ENCODE measurements around the gene VKORC1L1.
"Not testable (repeated sequence)": the region's sequence is repeated elsewhere in the genome, so short reads cannot be mapped to it uniquely, and the experiment has no call there.

The VKORC1L1 gene

DNA sequence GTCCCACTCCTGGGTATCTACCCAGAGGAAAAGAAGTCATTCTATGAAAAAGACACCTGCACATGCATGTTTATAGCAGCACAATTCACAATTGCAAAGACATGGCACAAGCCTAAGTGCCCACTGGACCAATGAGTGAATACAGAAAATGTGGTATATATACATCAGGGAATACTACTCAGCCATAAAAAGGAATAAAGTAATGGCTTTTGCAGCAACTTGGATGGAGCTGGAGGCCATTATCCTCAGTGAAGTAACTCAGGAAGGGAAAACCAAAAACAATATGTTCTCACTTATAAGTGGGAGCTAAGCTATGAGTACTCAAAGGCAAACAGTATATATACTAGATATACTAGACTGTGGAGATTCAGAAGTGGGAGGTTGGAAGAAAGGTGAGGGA lies 53.7 kb downstream of the VKORC1L1 start:
- in situ Hi-C loops (cut with HindIII; ENCODE audit: low sequenced_read_pairs) = no loop called here
- TF ChIP-seq, protein P1, sequence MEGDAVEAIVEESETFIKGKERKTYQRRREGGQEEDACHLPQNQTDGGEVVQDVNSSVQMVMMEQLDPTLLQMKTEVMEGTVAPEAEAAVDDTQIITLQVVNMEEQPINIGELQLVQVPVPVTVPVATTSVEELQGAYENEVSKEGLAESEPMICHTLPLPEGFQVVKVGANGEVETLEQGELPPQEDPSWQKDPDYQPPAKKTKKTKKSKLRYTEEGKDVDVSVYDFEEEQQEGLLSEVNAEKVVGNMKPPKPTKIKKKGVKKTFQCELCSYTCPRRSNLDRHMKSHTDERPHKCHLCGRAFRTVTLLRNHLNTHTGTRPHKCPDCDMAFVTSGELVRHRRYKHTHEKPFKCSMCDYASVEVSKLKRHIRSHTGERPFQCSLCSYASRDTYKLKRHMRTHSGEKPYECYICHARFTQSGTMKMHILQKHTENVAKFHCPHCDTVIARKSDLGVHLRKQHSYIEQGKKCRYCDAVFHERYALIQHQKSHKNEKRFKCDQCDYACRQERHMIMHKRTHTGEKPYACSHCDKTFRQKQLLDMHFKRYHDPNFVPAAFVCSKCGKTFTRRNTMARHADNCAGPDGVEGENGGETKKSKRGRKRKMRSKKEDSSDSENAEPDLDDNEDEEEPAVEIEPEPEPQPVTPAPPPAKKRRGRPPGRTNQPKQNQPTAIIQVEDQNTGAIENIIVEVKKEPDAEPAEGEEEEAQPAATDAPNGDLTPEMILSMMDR (IDR thresholded peaks at IDR 0.05; ENCODE audit: low read depth, low read length) = no peak
- H3K4me3 ChIP-seq (ENCODE audit: low read depth, low read length) = no peak overlapping the region
- DNase-seq (ENCODE audit: low read depth, low spot score) = no peak

DNA sequence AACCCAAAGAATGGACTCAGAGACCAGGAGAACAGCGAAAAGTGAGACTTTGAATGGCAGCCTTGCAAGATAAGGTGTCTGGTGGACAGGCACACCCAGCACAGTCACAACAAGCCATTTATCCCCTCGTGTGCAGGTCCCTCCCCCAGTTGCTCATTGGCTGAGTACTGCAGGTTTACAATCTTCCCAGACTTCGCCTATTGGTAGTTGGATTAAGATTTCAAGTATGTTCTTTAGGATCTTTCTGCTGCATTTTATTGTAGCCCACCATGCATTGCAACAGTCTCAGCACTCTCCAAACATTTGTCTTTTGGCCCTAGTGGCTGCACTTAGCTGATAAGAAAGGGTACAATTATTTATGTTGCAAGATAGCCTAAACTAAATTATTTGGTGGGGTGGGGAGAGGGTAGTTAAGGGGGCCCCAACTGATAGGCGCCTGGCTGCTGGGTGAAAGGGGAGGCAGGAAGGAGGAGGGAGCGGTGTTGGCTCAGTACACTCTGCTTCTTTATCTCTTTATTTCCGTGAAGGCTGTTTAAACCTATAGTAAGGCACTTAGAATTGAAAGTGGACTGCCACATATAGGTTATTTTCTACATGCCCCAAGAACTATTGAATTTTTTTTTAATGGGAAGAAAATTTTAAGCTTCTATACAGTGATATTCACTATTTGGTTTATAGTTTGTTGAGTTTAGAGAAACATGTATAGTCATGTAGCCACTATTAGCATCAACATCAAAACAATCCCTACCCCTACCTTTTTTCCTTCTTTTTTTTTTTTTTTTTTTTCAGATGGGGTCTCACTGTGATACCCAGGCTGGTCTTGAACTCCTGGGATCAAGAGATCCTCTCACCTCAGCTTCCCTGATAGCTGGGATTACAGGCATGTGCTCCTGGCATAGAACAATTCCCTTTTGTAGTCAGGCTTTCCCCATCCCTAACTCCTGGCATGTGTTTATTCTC lies 54.9 kb downstream of the VKORC1L1 start:
- no peak for DNase-seq (ENCODE audit: low read depth, low spot score)
- TF ChIP-seq, protein P1 (IDR thresholded peaks at IDR 0.05; ENCODE audit: low read depth, low read length) = no peak
- H3K4me3 ChIP-seq (ENCODE audit: low read depth, low read length) = no peak overlapping the region
- in situ Hi-C loops (cut with HindIII; ENCODE audit: low sequenced_read_pairs) = no loop called here

DNA sequence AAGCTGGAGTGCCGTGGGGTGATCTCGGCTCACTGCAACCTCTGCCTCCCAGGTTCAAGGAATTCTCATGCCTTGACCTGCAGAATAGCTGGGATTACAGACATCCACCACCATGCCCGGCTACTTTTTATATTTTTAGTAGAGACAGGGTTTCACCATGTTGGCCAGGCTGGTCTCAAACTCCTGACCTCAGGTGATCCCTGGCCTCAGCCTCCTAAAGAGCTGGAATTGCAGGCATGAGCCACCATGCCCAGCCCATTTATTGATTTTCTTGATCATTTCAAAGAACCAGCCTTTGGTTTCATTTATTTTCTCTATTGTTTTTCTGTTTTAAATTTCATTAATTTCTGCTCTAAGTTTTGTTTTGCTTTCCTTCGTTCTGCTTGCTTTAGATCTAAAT lies 58.8 kb downstream of the VKORC1L1 start:
- TF ChIP-seq, protein P1 (IDR thresholded peaks at IDR 0.05; ENCODE audit: low read depth, low read length) = no peak
- no peak overlapping the region for H3K4me3 ChIP-seq (ENCODE audit: low read depth, low read length)
- in situ Hi-C loops (cut with HindIII; ENCODE audit: low sequenced_read_pairs) = no loop called here
- no peak for DNase-seq (ENCODE audit: low read depth, low spot score)

DNA sequence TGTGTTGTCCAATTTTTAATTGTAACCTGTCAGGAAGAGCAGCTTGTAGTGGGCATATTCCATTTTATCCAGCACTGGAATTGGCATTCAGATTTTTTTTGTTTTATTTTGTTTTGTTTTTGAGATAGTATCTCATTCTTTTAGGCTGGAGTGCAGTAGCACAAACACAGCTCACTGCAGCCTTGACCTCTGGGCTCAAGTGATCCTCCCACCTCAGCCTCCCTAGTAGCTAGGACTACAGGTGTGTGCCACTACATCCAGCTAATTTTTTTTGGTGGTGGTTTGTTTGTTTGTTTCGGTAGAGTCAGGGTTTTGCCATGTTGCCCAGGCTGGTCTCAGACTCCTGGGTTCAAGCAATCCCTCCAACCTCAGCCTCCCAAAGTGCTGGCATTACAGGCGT lies 64.4 kb downstream of the VKORC1L1 start:
- TF ChIP-seq, protein P1 (IDR thresholded peaks at IDR 0.05; ENCODE audit: low read depth, low read length) = no peak
- in situ Hi-C loops (cut with HindIII; ENCODE audit: low sequenced_read_pairs) = no loop called here
- DNase-seq (ENCODE audit: low read depth, low spot score) = no peak
- no peak overlapping the region for H3K4me3 ChIP-seq (ENCODE audit: low read depth, low read length)

DNA sequence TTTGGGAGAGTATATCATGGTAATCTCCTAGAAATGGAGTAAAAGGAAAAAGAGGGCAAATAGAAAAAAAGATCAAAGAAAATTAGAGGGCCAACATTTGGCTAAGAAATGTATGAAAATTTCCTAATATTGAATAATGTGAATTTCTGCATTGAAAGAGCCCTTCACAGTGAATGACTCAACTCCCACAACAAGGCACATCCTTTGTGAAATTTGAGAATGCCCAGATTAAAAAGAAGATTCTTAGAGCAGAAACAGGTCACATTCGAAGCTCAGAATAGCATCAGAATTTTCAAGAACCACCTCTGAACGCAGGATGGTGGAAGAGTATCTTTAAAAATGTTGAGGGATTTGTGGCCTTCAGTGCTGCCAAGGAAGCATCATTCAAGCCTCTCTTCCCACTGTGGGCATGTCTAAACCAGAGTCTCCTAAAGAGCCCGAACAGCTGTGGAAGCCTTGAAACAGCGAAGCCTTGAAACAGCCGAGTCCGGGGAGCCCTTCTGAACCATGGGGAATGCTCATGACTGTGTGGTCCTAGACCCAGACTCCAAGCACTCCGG lies 65.5 kb downstream of the VKORC1L1 start:
- peak; percentile 33 for DNase-seq (ENCODE audit: low read depth, low spot score)
- in situ Hi-C loops (cut with HindIII; ENCODE audit: low sequenced_read_pairs) = no loop called here
- no peak overlapping the region for H3K4me3 ChIP-seq (ENCODE audit: low read depth, low read length)
- TF ChIP-seq, protein P1 (IDR thresholded peaks at IDR 0.05; ENCODE audit: low read depth, low read length) = no peak

DNA sequence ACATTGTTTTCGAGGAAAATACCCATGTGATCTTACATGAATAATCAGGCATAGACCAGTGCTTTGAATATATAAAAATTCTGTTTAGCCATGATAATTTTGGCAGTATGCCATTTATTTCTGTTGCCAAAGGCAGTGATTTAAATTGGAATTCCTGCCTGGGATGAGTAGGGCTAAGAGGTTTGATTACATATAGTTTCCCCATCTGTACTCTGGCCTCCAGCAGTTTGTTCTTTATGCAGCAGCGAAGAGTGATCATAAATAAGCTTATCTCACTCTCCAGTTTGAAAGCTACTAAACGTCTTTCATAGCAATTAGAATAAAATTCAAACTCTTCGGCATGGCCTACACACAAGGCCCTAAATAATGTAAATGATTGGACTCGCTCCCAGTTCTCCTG lies 72.9 kb downstream of the VKORC1L1 start:
- in situ Hi-C loops (cut with HindIII; ENCODE audit: low sequenced_read_pairs); H3K4me3 ChIP-seq (ENCODE audit: low read depth, low read length); DNase-seq (ENCODE audit: low read depth, low spot score): not testable (repeated sequence)

DNA sequence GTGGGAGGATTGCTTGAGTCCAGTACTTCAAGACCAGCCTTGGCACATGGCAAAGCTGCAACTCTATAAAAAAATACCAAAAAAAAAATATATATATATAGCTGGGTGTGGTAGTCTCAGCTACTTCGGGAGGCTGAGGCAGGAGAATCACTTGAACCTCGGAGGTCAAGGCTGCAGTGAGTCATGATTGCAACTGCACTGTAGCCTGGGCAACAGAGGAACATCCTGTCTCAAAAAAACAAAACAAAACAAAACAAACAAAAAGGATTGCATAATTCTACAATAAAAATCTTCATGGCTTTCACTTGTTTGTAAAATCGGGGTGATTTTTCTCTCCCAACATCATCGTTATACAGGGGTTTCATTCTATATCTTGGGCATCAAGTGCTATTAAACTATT lies 74.0 kb downstream of the VKORC1L1 start:
- in situ Hi-C loops (cut with HindIII; ENCODE audit: low sequenced_read_pairs) = no loop called here
- H3K4me3 ChIP-seq (ENCODE audit: low read depth, low read length) = no peak overlapping the region
- peak; percentile 37 for DNase-seq (ENCODE audit: low read depth, low spot score)
- TF ChIP-seq, protein P1 (IDR thresholded peaks at IDR 0.05; ENCODE audit: low read depth, low read length) = no peak
